ENCODE data around the gene NAPSA. TPM values are rescaled to one million over a fixed set of nuclear protein-coding genes. Genes with fewer than 3 reads are reported as not detected.

NAPSA gene
- polyA plus RNA-seq, 1 of the 3 experiments (the other 2 are of a cell fraction): 0.43 TPM

- H2AFZ ChIP-seq (ENCODE audit: low read depth): no peak overlapping the region
- POLR2A ChIA-PET: no interaction called here
- no peaks in the 10 kb centered on the region for H3K27me3 ChIP-seq (ENCODE audit: insufficient read depth)
- CTCF ChIA-PET: interaction anchor here (1.9 kb wide), 1 partner anchor 99 kb away, joined by 5 read pairs; no protein-coding TSS in a partner anchor
- TF ChIP-seq ELF1 (IDR thresholded peaks at IDR 0.05): no peak
- TF ChIP-seq JUND (IDR thresholded peaks at IDR 0.05): no peak
- TF ChIP-seq FOSL2 (IDR thresholded peaks at IDR 0.05; ENCODE audit: borderline replicate concordance, low read depth): no peak
- TF ChIP-seq RXRA (IDR thresholded peaks at IDR 0.05; ENCODE audit: borderline replicate concordance, low read depth): no peak
- no peak for TF ChIP-seq SIN3A (IDR thresholded peaks at IDR 0.05; ENCODE audit: borderline replicate concordance, low read depth, low read length)
- no peak for TF ChIP-seq GATA2 (CRISPR knock-in tag; IDR thresholded peaks at IDR 0.05)
- no peak for TF ChIP-seq REST (IDR thresholded peaks at IDR 0.05; ENCODE audit: low read depth, low read length)
- TF ChIP-seq SMC3 (IDR thresholded peaks at IDR 0.05; ENCODE audit: low read depth, low read length): no peak
- TF ChIP-seq EP300 (IDR thresholded peaks at IDR 0.05; ENCODE audit: borderline replicate concordance in 1 of 2, low read depth in 1 of 2, low read length in 1 of 2): no peak
- TF ChIP-seq MXI1 (IDR thresholded peaks at IDR 0.05; ENCODE audit: low read depth, low read length): no peak
- no peak for TF ChIP-seq RFX5 (IDR thresholded peaks at IDR 0.05; ENCODE audit: low read length)
- no peak for TF ChIP-seq FOXM1 (IDR thresholded peaks at IDR 0.05; ENCODE audit: low read depth)
- TF ChIP-seq CHD2 (IDR thresholded peaks at IDR 0.05; ENCODE audit: low read length, partially characterized antibody): no peak
- no peak overlapping the region for H3K27ac ChIP-seq (ENCODE audit: low read depth in 2 of 2, low read length in 1 of 2)
- WGBS (ENCODE audit: low lambda C conversion rate): 79% methylated on average over 7 of the region's 7 CpGs
- H3K36me3 ChIP-seq (replicated peaks in 1 of 2; ENCODE audit: control insufficient read depth in 1 of 2, insufficient read depth in 2 of 2, low read length in 1 of 2): no peaks in the 10 kb centered on the region
- H3K9me3 ChIP-seq: no peaks in the 10 kb centered on the region
- H3K9me2 ChIP-seq: no peaks in the 10 kb centered on the region
- H4K20me1 ChIP-seq (ENCODE audit: insufficient read depth): no peaks in the 10 kb centered on the region
- no peaks in the 10 kb centered on the region for H3K79me2 ChIP-seq (ENCODE audit: insufficient read depth)
- peaks cover 0 to 4% of the 10 kb centered on the region in 2 experiments; a peak in 1 of 4 replicates for H3K4me1 ChIP-seq (ENCODE audit: control insufficient read depth in 1 of 2, insufficient read depth in 2 of 2, low read depth in 1 of 2, low read length in 1 of 2)
- DNase-seq: no peak
- no peaks in the 10 kb centered on the region for H3F3A ChIP-seq (replicated peaks; ENCODE audit: insufficient read depth)
- no peak overlapping the region for H3K4me3 ChIP-seq (ENCODE audit: low read depth in 2 of 2, low read length in 1 of 2)
- H3K9ac ChIP-seq: no peak overlapping the region
- no peak overlapping the region for H3K4me2 ChIP-seq
Measured at GRCh38 chr19:50362030-50362412, 3.4 kb downstream of the NAPSA start.

GRCh38 chr19:50361290-50362029 is 4.0 kb downstream of the NAPSA start:
- Histone ChIP-seq H3K4me2 (no peak overlapping the region), H4K20me1 (ENCODE audit: insufficient read depth) (no peaks in the 10 kb centered on the region), H3K79me2 (ENCODE audit: insufficient read depth) (no peaks in the 10 kb centered on the region), H3K27ac (ENCODE audit: low read depth in 2 of 2, low read length in 1 of 2) (no peak overlapping the region), H3K4me1 (ENCODE audit: control insufficient read depth in 1 of 2, insufficient read depth in 2 of 2, low read depth in 1 of 2, low read length in 1 of 2) (peaks cover 0 to 4% of the 10 kb centered on the region in 2 experiments; a peak in 1 of 4 replicates), H3K9me3 (no peaks in the 10 kb centered on the region), H3K36me3 (replicated peaks in 1 of 2; ENCODE audit: control insufficient read depth in 1 of 2, insufficient read depth in 2 of 2, low read length in 1 of 2) (no peaks in the 10 kb centered on the region), H3K9ac (no peak overlapping the region), H3K4me3 (ENCODE audit: low read depth in 2 of 2, low read length in 1 of 2) (no peak overlapping the region), H3K9me2 (no peaks in the 10 kb centered on the region), H3K27me3 (ENCODE audit: insufficient read depth) (no peaks in the 10 kb centered on the region), H2AFZ (ENCODE audit: low read depth) (no peak overlapping the region), H3F3A (replicated peaks; ENCODE audit: insufficient read depth) (no peaks in the 10 kb centered on the region)
- 89% methylated on average over 6 of the region's 7 CpGs for WGBS (ENCODE audit: low lambda C conversion rate)
- DNase-seq: no peak
- no peak for TF ChIP-seq ELF1 (IDR thresholded peaks at IDR 0.05)
- no peak for TF ChIP-seq NRF1 (IDR thresholded peaks at IDR 0.05; ENCODE audit: low read depth, low read length)
- no peak for TF ChIP-seq RAD21 (IDR thresholded peaks at IDR 0.05; ENCODE audit: low read length)
- ChIA-PET POLR2A (no interaction called here), CTCF (interaction anchor here (1.0 to 1.9 kb wide), 2 partner anchors 99 to 101 kb away, joined by 3 to 5 read pairs; no protein-coding TSS in a partner anchor)
